GM18520 (cell line): Measurements from ENCODE around the gene IRF1.
"Not testable (repeated sequence)": the region's sequence is repeated elsewhere in the genome, so short reads cannot be mapped to it uniquely, and the experiment has no call there.

Source experiments
- ATAC-seq: cut with Tn5 transposase; IDR thresholded peaks from one replicate; pipeline ENCODE4 v1.9.1; 2021; ENCODE audit not compliant: unreplicated experiment

The IRF1 gene

DNA sequence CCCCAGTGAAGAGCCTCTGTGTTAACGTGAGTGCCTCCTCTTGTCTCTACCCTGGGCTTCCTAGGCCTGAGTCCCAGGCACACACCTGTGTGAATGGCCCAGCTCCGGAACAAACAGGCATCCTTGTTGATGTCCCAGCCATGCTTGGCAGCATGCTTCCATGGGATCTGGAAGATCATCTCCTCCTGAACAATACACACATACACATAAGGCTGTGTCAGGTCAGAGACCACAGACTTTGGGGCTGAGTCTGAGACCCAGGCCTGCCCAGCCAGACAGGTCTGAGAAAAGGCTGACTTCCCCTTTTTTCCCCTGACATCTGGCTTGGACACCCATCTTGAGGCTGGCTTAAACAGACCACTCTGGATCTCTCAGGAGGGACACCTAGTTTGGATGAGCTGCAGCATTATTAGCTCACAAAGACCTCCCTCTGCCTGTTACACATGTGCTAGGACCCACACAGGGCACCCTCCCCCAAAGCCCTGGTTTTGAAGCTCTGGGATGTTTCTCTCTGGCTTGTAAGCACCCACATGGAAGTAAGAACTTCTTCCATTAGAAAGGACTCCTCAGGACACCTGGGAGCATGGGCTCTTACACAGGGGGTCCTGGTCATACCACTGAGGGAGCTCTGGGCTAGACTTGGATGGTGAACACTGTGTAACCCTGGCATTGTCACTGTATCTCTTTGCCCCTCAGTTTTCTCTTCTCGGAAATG lies 2.6 kb downstream of the IRF1 start:
- no peak for ATAC-seq

DNA sequence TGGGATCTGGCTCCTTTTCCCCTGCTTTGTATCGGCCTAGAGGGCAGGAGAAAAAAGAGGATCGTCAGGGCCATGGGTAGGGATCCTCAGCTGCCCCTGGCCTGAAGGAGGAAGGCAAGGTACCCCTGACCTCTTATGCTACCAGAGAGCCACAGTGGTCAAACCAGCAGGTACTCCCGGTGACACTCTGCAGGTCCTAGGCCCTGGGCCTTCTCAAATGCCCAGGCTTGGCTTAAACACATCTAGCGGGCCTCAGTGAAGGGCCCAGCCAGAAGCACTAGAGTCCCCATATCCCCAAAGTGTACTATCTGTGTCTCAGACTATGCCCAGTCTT lies 3.5 kb downstream of the IRF1 start:
- ATAC-seq: no peak

DNA sequence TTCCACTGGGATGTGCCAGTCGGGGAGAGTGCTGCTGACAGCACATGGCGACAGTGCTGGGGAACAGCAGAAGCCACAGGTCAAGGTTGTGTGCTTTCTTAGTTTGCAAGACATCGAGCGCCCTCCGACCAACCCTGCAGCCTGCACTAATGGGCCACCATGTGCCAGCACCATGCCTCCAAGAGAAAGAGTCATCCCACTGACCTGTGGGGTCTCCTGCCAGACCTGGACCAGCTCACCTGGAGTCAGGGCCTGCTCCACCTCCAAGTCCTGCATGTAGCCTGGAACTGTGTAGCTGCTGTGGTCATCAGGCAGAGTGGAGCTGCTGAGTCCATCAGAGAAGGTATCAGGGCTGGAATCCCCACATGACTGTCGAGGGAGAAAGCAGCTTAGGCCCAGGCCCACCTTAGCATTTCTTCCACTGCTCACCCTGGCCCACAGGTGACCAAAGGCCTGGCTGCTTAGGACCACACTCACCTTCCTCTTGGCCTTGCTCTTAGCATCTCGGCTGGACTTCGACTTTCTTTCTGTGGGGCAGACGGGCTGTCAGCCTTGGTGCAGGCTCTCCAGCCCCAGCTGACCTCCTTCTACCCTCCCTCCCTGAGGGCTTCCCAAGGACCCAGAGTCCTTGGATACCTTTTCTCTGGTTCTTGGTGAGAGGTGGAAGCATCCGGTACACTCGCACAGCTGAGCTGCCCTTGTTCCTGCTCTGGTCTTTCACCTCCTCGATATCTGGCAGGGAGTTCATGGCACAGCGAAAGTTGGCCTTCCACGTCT lies 4.1 kb downstream of the IRF1 start:
- no peak for ATAC-seq

- no peak for ATAC-seq
Observed at GRCh38 chr5:132485641-132486317, 4.8 kb downstream of the IRF1 start.

GRCh38 chr5:132484876-132485640 lies 5.5 kb downstream of the IRF1 start:
- not testable (repeated sequence) for ATAC-seq

DNA sequence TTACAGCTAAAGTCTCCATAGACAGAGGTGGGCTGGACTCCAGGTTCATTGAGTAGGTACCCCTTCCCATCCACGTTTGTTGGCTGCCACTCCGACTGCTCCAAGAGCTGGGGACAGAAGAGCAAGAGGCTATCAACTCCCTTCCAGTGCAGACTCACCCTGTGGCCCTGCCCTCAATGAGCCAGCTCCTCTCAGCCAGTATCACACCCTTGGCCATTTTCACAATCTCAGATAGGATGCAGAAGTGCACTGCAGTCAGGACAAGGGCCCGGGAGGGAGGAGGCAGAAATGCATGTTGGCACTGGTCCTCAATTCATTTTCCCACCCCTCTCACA lies 6.2 kb downstream of the IRF1 start:
- no peak for ATAC-seq

GRCh38 chr5:132483661-132484390 lies 6.7 kb downstream of the IRF1 start:
- no peak for ATAC-seq

DNA sequence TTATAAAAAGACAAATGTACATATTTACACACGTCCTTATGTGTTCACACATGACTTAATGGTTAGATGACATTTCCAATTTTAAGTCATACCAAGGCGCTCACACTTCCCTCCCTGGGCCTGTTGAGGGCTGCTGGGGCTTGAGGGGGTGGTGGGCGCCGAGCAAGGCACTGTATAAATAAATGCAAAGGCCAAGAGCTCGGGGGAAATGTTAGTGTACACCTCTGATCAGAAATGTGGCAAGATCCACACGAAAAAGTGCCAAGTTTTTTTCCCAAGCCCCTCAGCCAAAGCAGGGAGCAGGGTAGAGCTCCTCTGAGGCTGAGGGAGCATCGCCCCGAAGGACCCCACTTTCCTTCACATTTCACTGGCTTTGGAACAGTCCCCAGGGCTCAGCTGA lies 7.5 kb downstream of the IRF1 start:
- no peak for ATAC-seq

- ATAC-seq: no peak
Observed at GRCh38 chr5:132481596-132482211, 8.9 kb downstream of the IRF1 start.

DNA sequence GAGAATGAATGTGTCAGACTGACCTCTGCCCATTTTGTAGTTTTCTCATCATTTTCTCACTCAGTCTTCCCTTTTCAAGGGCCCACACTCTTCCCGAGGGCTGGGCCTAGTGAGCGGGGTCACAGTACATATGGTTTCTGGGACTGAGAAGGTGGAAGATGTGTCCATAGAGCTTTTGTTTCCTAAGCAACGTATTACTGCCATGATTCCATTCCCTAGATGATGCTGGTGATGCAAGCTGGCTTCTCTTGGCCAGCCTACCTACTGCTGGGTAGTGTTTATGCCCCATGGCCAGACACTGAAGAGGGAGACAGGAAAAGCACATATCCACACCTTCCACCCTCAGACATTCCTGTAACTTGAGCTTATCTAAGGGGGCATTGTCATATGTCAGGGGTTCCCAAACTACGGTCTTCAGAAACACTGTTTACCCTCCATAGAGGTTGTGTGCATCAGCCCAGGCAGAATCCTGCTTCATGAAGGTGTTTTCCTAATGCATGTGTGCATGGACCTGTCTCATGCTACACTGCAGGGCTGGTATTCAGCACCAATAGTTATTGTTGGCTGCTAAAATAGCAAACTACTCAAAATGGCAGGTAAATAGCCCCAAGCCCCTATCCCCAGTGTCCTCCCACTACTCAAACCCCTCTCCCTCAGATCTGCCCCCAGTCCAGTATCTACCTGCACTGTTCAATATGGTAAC lies 9.5 kb downstream of the IRF1 start:
- ATAC-seq: no peak

DNA sequence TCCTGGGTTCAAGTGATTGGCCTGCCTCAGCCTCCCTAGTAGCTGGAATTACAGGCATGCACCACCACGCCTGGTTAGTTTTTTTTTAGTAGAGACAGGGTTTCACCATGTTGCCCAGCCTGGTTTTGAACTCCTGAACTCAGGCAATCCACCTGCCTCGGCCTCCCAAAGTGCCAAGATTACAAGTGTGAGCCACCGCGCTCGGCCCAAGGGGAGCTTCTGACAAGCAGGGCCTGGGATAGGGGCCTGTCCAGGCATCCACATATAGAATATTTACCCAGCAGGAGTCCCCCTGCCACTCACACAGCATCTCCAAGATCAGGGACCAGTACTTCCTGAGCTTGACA lies 10.1 kb downstream of the IRF1 start:
- ATAC-seq: no peak

GRCh38 chr5:132480042-132480441 lies 10.5 kb downstream of the IRF1 start:
- ATAC-seq: no peak

DNA sequence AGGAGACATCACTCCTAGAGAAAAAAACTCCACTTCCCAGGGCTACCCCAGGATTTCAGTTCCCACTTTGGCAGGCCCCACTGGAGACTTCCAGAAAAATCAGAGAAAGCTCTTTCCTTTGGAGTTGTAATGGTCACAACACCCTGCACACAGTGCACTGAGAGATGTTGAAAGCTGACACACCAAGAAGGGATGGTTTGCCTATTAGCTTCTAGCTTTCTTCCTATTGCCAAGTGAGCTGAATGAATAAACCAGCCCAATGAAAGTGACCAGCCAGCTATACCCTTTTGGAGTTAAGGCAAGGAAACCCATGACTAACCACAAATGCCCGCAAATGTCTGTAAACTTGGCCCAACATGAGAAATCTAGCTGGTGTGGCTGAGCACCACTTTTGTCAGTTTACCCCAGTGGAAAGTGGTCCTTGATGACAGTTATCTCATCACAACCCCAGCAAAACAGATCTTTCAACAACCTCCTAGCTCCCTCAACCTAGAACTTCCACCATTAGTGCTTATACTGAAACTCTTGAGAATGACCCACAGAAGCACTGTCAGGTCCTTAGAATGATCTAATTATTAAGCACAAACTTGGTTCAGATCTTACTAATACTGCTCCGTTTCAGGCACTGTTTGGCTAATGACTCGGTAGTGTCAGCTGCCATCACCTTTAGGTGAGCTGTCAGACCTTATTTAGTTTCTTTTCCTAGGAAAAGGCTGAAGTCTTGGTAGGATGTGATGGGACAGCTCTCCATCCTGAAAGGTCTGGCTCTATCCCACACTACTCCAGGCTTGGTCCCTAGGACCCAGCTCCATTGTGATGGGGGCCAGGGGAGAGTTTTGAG lies 11.2 kb downstream of the IRF1 start:
- ATAC-seq: peak; percentile 37

- ATAC-seq: no peak
Observed at GRCh38 chr5:132478366-132478871, 12.2 kb downstream of the IRF1 start.

- no peak for ATAC-seq
Observed at GRCh38 chr5:132477784-132478365, 12.7 kb downstream of the IRF1 start.

DNA sequence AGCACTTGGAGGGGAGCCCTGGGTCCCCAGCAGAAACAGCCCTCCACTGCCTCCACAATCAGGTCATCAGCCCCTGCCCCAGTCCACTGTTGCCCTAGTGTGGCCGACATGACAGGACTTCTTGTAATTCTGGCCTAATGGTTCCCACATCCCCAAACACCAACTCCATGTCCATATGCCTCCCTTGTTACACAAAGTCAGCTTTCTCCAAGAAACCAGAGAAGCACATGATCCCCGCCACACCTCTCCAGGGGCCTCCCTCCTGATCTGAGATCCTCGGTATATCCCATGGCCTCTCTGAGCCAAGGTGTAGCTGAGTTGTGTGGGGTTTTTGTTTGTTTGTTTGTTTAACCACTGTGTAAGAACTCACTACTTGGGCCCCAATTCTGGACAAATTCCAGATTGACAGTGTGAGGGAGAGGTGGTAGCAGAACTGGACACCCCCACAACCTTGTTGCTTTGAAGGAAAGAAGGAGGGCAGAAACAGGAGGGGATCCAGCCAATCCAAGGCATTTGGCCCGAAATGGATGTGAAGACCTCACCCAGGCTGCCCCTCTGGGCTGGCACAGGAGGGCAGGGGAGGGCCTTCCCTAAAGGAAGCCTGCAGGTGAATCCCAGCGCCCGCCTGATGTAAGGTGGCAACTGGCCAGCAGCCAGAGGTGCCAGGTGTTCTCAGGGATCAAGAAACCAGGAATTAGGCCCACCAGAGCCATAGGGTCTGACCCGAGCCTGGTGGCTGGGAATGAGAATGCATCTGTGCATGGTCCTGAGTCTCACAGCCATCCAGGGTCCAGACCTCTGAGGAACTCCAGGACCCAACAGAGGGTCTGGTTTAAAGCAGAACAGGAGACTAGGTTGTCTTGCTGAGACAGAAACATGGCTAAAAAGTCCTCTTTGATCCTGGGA lies 13.4 kb downstream of the IRF1 start:
- ATAC-seq: no peak
